Coronary artery (tissue), 2 donors: Measurements from ENCODE around the gene KCNC4.

ENCODE experiments used
- DNase-seq: peaks from one replicate; pipeline ENCODE4 v3.0.0-alpha.2; 2017; ENCODE audit warnings: low spot score
- H3K27ac ChIP-seq, 2 donors: fragments of 200-600 bp; sonication (generic); one replicate each; pipeline ENCODE4 v1.5.1; 2016 to 2019
- H3K4me3 ChIP-seq: fragments of 200-600 bp; sonication (generic); 2 replicates; pipeline ENCODE4 v1.5.1; 2016; ENCODE audit warnings: mild to moderate bottlenecking, moderate library complexity
- TF ChIP-seq, protein P1 (sequence below): fragments of 200-600 bp; sonication (generic); IDR thresholded peaks from one replicate; pipeline ENCODE4 v1.5.1; 2019; ENCODE audit warnings: antibody characterized with exemption

The KCNC4 gene

DNA sequence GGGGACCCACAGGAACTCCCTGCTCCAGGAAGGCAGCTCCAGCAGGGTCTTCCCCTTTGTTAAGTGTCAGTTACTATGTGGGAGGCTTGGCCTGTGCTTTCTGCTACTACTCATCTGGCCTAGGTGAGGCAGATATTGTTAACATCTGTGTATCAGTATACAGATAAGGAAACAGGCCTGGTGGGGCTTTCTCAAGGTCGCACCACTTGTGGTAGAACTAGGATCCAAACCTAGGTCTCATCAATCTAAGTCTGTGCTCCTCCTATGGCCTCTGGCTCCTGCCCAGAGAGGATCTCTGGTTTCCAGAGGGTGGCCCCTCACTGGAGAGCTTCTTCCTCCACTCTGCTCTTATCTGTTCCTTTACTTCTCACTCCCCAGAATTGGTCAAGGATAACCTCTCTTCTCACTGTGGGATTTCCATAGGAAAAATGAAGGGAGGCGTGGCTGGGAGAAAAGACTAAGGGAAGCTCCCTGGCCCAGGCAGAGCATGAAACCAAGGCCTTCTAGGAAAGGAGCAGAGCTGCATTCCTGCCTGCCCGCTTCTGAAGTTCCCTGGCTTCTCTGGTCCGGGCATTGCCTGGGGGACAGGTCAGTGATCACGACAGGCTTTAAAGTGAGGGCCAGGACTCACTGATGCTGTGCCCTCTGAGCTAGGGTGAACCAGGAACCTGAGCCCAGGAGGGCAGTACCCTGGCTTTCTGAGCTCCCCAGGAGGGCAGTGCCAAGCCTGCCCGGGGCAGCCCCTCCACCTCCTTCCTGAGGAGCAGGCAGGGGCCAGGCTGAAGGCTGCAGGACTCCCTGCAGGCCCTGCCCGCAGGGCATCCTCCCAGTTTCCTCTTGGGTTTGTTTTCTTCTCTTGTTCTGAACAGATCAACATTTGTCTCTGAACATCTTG is 5.8 kb downstream of the KCNC4 start:
- Histone ChIP-seq H3K4me3 (no peak overlapping the region), H3K27ac (no peak overlapping the region)
- no peak for DNase-seq
- TF ChIP-seq, protein P1, sequence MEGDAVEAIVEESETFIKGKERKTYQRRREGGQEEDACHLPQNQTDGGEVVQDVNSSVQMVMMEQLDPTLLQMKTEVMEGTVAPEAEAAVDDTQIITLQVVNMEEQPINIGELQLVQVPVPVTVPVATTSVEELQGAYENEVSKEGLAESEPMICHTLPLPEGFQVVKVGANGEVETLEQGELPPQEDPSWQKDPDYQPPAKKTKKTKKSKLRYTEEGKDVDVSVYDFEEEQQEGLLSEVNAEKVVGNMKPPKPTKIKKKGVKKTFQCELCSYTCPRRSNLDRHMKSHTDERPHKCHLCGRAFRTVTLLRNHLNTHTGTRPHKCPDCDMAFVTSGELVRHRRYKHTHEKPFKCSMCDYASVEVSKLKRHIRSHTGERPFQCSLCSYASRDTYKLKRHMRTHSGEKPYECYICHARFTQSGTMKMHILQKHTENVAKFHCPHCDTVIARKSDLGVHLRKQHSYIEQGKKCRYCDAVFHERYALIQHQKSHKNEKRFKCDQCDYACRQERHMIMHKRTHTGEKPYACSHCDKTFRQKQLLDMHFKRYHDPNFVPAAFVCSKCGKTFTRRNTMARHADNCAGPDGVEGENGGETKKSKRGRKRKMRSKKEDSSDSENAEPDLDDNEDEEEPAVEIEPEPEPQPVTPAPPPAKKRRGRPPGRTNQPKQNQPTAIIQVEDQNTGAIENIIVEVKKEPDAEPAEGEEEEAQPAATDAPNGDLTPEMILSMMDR: no peak

DNA sequence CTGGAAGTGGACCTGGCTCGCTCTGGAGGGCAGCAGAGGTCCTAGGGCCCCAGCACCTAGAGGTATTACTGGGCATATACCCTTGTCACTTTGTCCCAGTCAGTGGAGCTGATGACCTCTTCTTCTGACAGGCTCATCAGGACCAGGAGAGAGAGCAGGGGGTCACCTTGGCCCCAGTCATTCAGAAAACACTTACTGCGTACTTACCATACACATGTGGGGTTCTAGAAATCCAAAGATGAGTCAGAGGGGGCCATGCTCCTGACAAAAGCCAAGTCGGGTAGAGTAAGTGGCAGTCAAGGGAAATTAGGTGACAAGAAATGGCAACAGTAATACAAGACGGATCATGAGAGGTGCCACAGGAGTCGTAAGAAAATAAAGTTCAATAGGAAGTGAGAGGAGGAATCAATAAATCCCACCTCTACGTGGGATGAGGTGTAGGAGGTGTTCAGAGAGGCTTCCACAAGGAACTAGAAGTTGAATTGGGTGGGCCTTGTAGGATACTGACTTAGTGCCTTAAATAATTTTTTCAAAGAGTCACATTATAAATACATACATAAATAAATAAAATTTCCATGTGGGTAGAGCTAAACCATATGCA is 6.8 kb downstream of the KCNC4 start:
- Histone ChIP-seq H3K27ac (no peak overlapping the region), H3K4me3 (no peak overlapping the region)
- no peak for DNase-seq
- TF ChIP-seq, protein P1: no peak

- no peak overlapping the region for H3K27ac ChIP-seq
These were observed 8.0 kb downstream of the KCNC4 start for GRCh38 chr1:110218137-110218536.

DNA sequence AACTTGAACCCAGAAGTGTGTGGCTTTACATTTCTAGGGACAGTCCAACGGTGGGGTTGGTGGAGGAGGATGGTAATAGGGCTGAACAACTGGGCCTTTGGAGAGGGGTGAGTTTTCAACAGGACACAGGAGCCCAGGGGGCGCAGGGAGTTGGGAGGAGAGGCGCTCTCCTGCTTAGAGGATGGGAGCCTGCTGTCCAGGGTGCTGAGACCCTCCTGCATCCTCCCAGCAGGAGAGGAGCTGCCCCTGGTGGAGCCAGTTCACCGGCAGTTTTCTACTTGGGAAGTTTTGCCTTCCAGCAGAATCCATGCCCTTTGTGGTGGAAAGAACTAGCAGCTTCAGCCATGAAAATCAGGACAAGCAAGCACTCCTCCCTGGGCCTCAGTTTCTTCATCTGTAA is 8.6 kb downstream of the KCNC4 start:
- H3K4me3 ChIP-seq: no peak overlapping the region
- TF ChIP-seq, protein P1: no peak
- no peak overlapping the region for H3K27ac ChIP-seq
- no peak for DNase-seq

More at GRCh38 chr1:110218137-110218536, 8.0 kb downstream of the KCNC4 start:
- DNase-seq: no peak
- TF ChIP-seq, protein P1: no peak
- no peak overlapping the region for H3K4me3 ChIP-seq

DNA sequence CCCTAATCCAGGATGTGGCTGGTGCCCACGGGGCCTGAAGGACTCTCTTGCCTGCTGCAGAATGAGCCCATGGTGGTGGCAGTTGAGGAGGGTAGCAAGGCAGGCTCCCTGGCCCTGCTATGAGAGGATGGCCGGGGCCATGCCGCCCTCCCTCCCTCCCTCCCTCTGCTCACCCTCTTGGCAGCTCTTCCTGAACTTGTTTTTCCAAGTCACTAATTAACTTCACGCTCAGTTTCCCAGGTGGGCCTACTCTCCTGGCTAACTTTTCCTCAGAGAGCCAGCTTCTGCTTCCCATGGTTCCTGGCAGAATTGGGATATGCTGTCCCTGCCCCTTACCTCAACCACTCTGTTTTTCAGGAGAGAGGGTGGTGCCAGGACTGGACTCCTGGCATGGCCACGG is 10.2 kb downstream of the KCNC4 start:
- DNase-seq: no peak
- no peak overlapping the region for H3K27ac ChIP-seq
- TF ChIP-seq, protein P1: no peak
- no peak overlapping the region for H3K4me3 ChIP-seq

- Histone ChIP-seq H3K4me3 (no peak overlapping the region), H3K27ac (no peak overlapping the region)
- DNase-seq: no peak
- TF ChIP-seq, protein P1: no peak
These were observed 11.0 kb downstream of the KCNC4 start for GRCh38 chr1:110221119-110221518.

GRCh38 chr1:110223127-110223526 is 13.0 kb downstream of the KCNC4 start:
- TF ChIP-seq, protein P1: no peak
- no peak overlapping the region for H3K4me3 ChIP-seq
- no peak overlapping the region for H3K27ac ChIP-seq
- DNase-seq: no peak
